NB4 (cell line): Measurements from ENCODE around the gene NECTIN4.

ENCODE experiments used
- DNase-seq: peaks from one replicate; pipeline ENCODE4 v3.0.0; 2010; ENCODE audit warnings: low read depth
- H3K4me3 ChIP-seq: one replicate; pipeline ENCODE4 v1.5.1; 2011; ENCODE audit warnings: mild to moderate bottlenecking, low read depth, low read length, moderate library complexity
- CTCF ChIP-seq: IDR thresholded peaks from one replicate; pipeline ENCODE4 v1.5.1; 2012; ENCODE audit warnings: low read depth, low read length
- MAX ChIP-seq: IDR thresholded peaks from 2 replicates; pipeline ENCODE4 v1.6.1; 2011; ENCODE audit warnings: low read depth, low read length
- MYC ChIP-seq: IDR thresholded peaks from 2 replicates; pipeline ENCODE4 v1.6.1; 2011; ENCODE audit warnings: low read depth, low read length
- POLR2A ChIP-seq: IDR thresholded peaks from 2 replicates; pipeline ENCODE4 v1.6.1; 2011; ENCODE audit warnings: mild to moderate bottlenecking; ENCODE audit not compliant: insufficient read length; ENCODE audit errors: extremely low read depth

NECTIN4 gene

GRCh38 chr1:161082483-161082882, 6.9 kb downstream of the NECTIN4 start:
- DNase-seq = no peak
- H3K4me3 ChIP-seq = no peak overlapping the region
- TF ChIP-seq MYC (no peak), CTCF (no peak), POLR2A (no peak), MAX (no peak)

GRCh38 chr1:161081519-161081918, 7.8 kb downstream of the NECTIN4 start:
- TF ChIP-seq MAX = no peak
- TF ChIP-seq MYC = no peak
- TF ChIP-seq CTCF = no peak
- TF ChIP-seq POLR2A = no peak
- no peak for DNase-seq
- no peak overlapping the region for H3K4me3 ChIP-seq

GRCh38 chr1:161080441-161081405, 8.6 kb downstream of the NECTIN4 start:
- no peak for TF ChIP-seq POLR2A
- no peak for TF ChIP-seq MYC
- no peak overlapping the region for H3K4me3 ChIP-seq
- DNase-seq = no peak

- no peak for DNase-seq
- no peak overlapping the region for H3K4me3 ChIP-seq
- TF ChIP-seq POLR2A (no peak), CTCF (no peak), MAX (no peak), MYC (no peak)
Observed at GRCh38 chr1:161079436-161080110, 9.8 kb downstream of the NECTIN4 start.

GRCh38 chr1:161077426-161077825, 11.9 kb downstream of the NECTIN4 start:
- no peak overlapping the region for H3K4me3 ChIP-seq
- DNase-seq = no peak
- TF ChIP-seq POLR2A = no peak
- TF ChIP-seq MYC = no peak
- no peak for TF ChIP-seq CTCF
- no peak for TF ChIP-seq MAX

- no peak overlapping the region for H3K4me3 ChIP-seq
- no peak for TF ChIP-seq MYC
- TF ChIP-seq CTCF = no peak
- TF ChIP-seq MAX = no peak
- no peak for TF ChIP-seq POLR2A
- DNase-seq = no peak
Observed at GRCh38 chr1:161076410-161076809, 12.9 kb downstream of the NECTIN4 start.
